Measurements from ENCODE around the gene ERFL.
A peak's percentile ranks its signal among the peaks of the same experiment; 100 is the strongest.
"Not testable (repeated sequence)": the region's sequence is repeated elsewhere in the genome, so short reads cannot be mapped to it uniquely, and the experiment has no call there.

ERFL gene

DNA sequence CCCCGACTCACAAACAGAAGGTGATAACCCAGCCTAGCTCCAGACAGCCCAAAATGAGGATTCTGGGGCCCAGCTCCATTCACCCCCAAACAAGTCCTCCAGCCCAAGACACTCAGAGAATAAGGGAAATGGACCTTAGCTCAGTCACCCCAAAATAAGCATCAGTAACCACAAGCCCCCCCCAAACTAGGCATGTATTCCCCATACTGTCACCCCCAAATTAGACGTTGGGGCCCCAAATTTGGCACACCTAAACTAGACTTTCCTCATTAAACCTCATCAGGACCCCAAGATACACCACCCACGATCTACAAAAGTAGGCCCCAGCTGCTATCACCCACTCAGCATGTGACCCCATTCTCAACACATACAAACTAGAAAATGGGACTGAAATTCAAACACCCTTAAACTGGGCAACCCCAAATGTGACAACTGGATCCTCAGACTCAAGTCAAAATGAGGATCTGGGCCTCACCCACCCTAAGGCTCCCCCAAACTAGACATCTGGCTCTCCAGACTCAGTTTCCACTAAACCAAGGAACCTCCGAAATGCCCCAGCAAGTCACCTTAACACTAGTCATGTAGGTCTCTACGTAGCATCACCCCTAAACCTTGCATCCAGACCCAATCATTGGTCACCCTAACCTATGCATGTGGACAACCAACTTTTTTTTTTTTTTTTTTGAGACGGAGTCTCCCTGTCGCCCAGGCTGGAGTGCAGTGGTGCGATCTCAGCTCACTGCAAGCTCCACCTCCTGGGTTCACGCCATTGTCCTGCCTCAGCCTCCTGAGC is 13.4 kb upstream of the ERFL start:
- no peak for DNase-seq (ENCODE audit: low read depth)

DNA sequence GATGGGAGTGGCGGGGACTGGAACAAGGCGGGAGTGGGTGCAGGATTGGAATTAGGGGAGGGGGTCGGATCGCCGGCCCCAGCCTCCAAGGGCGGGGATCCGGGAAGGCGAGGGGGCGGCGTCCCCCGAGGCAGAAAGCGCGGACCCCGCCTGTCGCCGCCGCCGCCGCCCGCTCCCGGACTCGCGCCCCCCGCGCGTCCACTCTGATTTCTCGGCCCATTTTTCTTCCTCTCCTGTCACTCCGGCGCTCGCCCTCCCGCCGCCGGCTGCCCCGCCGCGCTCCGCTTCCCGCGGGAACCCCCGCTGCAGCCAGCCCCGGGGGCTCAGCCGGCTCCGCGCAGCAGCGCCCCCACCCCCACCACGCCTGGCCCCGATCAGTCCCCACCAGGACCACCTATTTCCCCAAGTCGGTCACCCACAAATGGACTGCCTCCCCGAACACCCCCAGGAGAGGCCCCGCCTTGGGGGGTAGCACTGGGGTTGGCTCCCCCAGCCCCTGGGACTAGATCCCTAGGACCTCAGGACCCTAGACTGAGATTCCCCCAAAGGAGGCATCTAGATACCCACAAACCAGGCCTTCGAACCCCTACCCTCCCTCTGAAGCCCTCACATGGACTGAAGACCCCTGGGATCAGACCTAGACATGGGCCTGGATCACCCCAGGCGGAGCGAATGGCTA is 12.6 kb upstream of the ERFL start:
- no peak for DNase-seq (ENCODE audit: low read depth)

DNA sequence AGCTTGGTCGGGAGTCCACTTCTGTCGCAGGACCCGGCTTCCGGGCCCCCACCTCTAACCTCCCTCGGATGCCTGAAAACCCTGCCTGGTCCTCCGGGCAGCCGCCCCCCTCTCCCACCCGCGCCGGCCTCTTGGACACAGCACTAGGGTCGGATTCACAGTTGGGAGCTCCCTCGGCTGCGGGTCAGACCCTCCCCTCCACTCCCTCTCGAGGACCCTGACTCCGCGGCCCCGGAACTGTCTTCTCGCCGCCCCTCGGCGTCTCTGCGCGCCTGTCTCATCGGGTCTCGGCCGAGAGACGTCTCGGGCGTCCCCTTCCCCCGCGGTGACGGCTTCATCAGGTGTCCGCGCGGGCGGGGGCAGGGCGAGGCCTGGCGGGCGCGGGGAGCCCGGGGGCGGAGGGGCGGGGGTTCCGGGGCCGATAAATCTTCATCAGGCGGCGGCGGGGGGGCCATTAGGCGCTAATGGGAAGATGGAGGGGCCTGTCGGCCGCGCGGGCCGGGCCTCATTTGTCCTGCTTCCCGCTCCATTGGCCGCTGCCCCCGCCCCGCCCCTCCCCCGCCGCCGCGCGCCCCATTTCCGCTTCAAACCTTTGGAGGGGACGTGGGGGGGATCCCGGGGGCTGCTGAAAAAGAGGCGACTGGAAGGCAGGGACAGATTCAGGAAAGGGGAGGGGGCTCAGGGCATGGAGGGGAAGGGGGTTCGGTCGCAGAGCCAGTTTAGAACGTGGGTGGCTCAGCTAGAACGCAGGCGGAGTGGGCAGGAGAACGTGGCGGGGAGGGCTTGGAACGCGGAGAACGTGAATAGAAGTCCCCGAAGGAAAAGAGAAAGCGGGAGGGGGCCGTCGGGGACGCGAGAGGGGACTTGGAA is 11.8 kb upstream of the ERFL start:
- DNase-seq (ENCODE audit: low read depth), result no peak

DNA sequence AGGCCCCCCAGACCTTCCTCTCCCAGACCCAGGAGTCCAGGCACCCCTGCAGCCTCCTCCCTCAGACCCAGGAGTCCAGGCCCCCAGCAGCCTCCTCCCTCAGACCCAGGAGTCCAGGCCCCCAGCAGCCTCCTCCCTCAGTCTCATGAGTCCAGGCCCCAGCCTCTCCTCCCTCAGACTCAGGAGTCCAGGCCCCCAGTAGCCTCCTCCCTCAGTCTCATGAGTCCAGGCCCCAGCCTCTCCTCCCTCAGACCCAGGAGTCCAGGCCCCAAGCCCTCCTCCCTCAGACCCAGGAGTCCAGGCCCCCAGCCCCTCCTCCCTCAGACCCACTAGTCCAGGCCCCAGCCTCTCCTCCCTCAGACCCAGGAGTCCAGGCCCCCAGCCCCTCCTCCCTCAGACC is 11.0 kb upstream of the ERFL start:
- not testable (repeated sequence) for DNase-seq (ENCODE audit: low read depth)

GRCh38 chr19:41937525-41938468 is 9.5 kb upstream of the ERFL start:
- DNase-seq (ENCODE audit: low read depth), result no peak

DNA sequence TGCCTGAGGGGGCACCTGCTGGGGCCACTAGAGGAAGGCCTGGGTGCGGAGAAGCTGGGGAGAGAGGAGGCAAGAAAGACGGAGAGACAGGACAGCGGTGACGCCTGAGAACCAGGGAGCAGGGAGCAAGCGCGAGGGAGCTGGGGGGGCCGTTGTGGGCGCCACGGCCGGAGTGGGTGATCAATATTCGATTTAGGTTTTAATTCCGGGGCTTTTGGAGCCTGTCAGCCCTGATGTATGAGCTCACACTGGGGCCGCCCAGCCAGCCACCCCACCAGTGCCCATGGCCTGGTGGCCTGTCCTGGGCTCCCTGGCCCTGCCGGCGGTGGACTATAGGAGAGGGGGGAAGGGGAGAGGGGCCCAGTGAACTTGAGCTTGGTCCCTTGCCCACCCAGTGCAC is 8.7 kb upstream of the ERFL start:
- no peak for DNase-seq (ENCODE audit: low read depth)

DNA sequence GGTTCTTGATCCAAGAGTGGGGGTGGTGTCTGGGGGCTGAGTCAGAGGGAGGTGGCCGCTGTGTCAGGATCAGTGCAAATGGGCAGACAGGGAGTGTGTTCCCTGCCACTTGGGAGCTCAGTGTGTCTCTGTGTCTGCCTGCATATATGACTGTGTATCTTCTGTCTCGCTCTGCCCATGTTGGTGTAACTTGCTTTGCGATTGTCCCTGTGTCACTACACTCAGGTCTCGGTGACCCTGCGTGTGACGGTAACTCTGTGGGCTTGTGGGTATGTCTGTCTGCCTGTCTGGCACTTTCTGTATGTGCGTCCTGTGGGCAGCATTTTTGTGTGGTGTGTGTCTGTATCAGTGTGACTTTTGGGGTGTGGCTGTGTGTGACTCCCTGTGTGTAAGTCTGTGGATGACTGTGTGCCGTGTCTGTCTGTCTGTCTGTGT is 8.2 kb upstream of the ERFL start:
- no peak for DNase-seq (ENCODE audit: low read depth)

DNA sequence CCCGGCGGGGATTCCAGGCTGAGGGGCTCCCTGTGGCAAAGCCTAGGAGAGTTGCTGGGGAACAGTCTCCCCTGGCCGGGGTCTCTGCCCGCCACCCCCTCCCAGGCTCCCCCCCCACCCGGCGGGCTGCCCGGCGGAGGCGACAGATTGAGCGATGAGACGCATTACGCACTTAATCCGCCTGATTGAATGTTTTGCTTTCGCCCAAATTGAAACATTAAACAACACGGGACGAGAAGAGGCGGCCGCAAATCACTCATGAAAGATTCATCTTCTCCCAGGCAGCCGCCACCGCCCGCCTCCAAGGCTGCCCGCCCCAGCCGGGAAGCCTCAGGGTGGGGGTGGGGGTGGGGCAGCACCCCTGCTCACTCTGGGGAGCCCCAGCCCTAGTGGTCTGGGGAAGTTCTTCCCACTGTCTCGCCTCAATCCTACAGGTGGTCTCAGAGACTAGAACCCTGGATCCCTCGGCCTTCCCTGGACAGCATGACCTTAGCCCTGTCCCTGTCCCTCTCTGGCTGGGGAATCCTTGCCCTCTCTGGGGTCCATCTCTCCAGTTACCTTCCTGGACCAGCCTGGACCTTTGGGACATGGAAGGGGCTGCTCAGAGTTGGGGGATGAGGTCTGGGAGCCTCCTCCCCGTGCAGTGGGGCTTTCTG is 7.6 kb upstream of the ERFL start:
- DNase-seq (ENCODE audit: low read depth), result no peak

DNA sequence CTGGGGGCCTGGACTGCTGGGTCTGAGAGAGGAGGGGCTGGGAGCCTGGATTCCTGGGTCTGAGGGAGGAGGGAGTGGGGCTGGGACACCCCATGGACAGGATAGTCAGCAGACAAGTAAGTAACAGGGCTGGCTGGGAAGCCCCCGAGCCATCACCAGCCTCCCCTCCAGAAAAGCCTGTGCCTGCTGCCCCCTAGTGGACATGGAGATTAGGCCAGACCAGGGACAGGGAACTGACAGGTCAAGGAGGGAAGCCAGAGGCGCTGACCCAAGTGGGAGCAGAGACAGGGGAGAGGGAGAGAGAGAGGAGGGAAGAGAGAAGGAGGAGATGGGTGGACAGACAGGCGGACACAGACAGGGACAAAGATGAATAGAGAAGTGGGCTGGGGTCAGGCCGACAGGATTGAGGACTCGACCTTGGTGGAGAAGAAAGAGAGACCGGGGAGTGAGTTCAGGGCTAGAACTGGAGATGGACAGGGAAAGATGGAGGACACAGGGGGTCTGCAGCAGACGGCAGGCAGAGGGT is 6.7 kb upstream of the ERFL start:
- peak; percentile 50 for DNase-seq (ENCODE audit: low read depth)

GRCh38 chr19:41933693-41934426 is 5.6 kb upstream of the ERFL start:
- no peak for DNase-seq (ENCODE audit: low read depth)

DNA sequence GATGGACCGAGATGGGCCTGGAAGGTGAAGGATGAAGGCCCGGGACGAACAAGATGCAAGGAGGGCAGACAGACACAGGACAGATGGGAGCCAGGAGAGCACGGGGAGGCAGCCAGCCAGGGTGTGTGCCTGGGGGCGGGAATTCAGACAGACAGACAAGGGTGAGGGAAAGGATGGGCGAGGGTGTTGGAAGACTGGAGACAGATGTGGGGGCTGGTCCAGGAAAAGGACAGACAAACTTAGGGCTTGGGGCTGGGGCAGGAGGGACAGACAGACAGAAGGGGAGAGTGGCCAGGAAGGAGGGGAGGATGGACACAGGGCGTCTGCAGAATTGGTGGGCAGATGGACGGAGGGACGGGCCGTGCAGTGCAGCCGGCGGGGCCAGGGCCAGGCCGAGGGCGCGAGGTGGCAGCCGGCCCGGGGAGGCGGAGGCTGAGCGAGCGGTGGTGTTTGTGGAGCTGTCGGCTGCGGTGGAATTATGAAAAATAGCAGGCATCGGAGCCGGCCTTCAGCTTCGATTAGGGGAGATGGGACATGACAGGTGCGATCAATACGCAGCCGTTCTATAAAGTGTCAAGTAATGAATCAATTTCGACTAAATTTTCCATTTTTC is 4.6 kb upstream of the ERFL start:
- no peak for DNase-seq (ENCODE audit: low read depth)

- DNase-seq (ENCODE audit: low read depth), result no peak
These were observed 4.0 kb upstream of the ERFL start for GRCh38 chr19:41932259-41932719.

- DNase-seq (ENCODE audit: low read depth), result no peak
These were observed 2.8 kb upstream of the ERFL start for GRCh38 chr19:41930926-41931592.

GRCh38 chr19:41930322-41930722 is 2.1 kb upstream of the ERFL start:
- no peak for DNase-seq (ENCODE audit: low read depth)

DNA sequence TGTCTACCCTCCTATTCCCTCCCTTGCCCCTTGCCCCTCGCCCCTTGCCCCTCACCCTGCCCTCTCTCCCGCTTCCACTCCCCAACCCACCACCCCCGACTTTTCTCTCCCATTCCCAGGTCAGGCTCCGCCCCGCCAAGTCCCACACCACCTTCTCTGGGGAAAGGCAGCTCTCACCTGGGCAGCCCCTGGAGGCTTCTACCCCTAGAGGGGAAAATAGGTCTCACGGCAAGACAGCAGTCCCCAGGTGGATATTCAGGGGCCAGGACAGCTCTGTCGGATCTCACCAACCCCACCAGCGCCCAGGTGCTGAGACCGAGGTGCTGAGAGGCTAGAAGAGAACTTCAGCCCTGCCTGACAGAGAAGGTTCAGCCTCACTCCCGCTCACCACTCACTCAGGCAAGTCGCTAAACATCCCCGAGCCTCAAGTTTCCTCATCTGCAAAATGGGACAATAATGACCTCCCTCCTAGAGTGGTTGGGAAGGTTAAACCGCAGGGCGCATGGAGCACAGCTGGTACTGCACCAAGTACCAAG is 1.4 kb upstream of the ERFL start:
- DNase-seq (ENCODE audit: low read depth), result no peak

GRCh38 chr19:41928754-41929535 is 696 bp upstream of the ERFL start:
- DNase-seq (ENCODE audit: low read depth), result no peak

- DNase-seq (ENCODE audit: low read depth), result peak; percentile 22
These were observed 604 bp downstream of the ERFL start for GRCh38 chr19:41927497-41928192.

All from T-helper 22 cell (primary cell).